ENCODE measurements around the gene TOP1.

- TF ChIP-seq CTCF (conservative IDR thresholded peaks at IDR 0.05; ENCODE audit: low read depth, low read length) (no peak), EZH2 (IDR thresholded peaks at IDR 0.05; ENCODE audit: borderline replicate concordance, low read depth, low read length, poor library complexity, severe bottlenecking) (no peak)
Measured at GRCh38 chr20:41087325-41087685, 58.7 kb downstream of the TOP1 start.
